ENCODE results near the gene GIGYF1. TPM values are rescaled to one million over a fixed set of nuclear protein-coding genes. Genes with fewer than 3 reads are reported as not detected.
A peak's percentile ranks its signal among the peaks of the same experiment; 100 is the strongest.

GIGYF1 gene
- total and polyA plus RNA-seq, 2 donors from 2014 or later, result 11.6 to 51.3 TPM

GRCh38 chr7:100722480-100723212, 28.6 kb upstream of the GIGYF1 start:
- no peak overlapping the region for H3K9ac ChIP-seq (ENCODE audit: low read length in 3 of 3)
- no peaks in the 10 kb centered on the region for H3K4me1 ChIP-seq (ENCODE audit: control insufficient read depth in 2 of 3, insufficient read depth in 2 of 3, low read depth in 1 of 3, low read length in 3 of 3)
- no peaks in the 10 kb centered on the region for H3K36me3 ChIP-seq (ENCODE audit: control insufficient read depth in 2 of 3, insufficient read depth in 3 of 3, low read length in 3 of 3)
- FAIRE-seq (no peak), DNase-seq (peak in 1 of 5 donors; percentile 60)
- TF ChIP-seq, protein P1, sequence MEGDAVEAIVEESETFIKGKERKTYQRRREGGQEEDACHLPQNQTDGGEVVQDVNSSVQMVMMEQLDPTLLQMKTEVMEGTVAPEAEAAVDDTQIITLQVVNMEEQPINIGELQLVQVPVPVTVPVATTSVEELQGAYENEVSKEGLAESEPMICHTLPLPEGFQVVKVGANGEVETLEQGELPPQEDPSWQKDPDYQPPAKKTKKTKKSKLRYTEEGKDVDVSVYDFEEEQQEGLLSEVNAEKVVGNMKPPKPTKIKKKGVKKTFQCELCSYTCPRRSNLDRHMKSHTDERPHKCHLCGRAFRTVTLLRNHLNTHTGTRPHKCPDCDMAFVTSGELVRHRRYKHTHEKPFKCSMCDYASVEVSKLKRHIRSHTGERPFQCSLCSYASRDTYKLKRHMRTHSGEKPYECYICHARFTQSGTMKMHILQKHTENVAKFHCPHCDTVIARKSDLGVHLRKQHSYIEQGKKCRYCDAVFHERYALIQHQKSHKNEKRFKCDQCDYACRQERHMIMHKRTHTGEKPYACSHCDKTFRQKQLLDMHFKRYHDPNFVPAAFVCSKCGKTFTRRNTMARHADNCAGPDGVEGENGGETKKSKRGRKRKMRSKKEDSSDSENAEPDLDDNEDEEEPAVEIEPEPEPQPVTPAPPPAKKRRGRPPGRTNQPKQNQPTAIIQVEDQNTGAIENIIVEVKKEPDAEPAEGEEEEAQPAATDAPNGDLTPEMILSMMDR (IDR thresholded peaks at IDR 0.05; ENCODE audit: borderline replicate concordance, extremely low read depth, insufficient read depth), result no peak
- intact Hi-C loops (cut with DNase I), result no loop called here
- H3K27ac ChIP-seq (ENCODE audit: low read depth in 2 of 2, low read length in 2 of 2), result no peak overlapping the region
- H3K9me3 ChIP-seq (ENCODE audit: control insufficient read depth in 2 of 3, insufficient read depth in 1 of 3, low read length in 3 of 3), result peaks cover 0 to 5% (median 0%) of the 10 kb centered on the region in 3 donors
- H3K27me3 ChIP-seq (ENCODE audit: control insufficient read depth, insufficient read depth, low read length), result peaks cover 15% of the 10 kb centered on the region
- H3K4me3 ChIP-seq (ENCODE audit: low read length in 3 of 3), result no peak overlapping the region

GRCh38 chr7:100721505-100721812, 27.4 kb upstream of the GIGYF1 start:
- intact Hi-C loops (cut with DNase I), result no loop called here
- Histone ChIP-seq H3K27ac (ENCODE audit: low read depth in 2 of 2, low read length in 2 of 2) (no peak overlapping the region), H3K36me3 (ENCODE audit: control insufficient read depth in 2 of 3, insufficient read depth in 3 of 3, low read length in 3 of 3) (no peaks in the 10 kb centered on the region), H3K4me3 (ENCODE audit: low read length in 3 of 3) (no peak overlapping the region), H3K9me3 (ENCODE audit: control insufficient read depth in 2 of 3, insufficient read depth in 1 of 3, low read length in 3 of 3) (peaks cover 0 to 5% (median 0%) of the 10 kb centered on the region in 3 donors), H3K27me3 (ENCODE audit: control insufficient read depth, insufficient read depth, low read length) (peaks cover 15% of the 10 kb centered on the region), H3K9ac (ENCODE audit: low read length in 3 of 3) (no peak overlapping the region), H3K4me1 (ENCODE audit: control insufficient read depth in 2 of 3, insufficient read depth in 2 of 3, low read depth in 1 of 3, low read length in 3 of 3) (no peaks in the 10 kb centered on the region)
- DNase-seq (no peak), FAIRE-seq (no peak)
- TF ChIP-seq, protein P1 (IDR thresholded peaks at IDR 0.05; ENCODE audit: borderline replicate concordance, extremely low read depth, insufficient read depth), result no peak

DNA sequence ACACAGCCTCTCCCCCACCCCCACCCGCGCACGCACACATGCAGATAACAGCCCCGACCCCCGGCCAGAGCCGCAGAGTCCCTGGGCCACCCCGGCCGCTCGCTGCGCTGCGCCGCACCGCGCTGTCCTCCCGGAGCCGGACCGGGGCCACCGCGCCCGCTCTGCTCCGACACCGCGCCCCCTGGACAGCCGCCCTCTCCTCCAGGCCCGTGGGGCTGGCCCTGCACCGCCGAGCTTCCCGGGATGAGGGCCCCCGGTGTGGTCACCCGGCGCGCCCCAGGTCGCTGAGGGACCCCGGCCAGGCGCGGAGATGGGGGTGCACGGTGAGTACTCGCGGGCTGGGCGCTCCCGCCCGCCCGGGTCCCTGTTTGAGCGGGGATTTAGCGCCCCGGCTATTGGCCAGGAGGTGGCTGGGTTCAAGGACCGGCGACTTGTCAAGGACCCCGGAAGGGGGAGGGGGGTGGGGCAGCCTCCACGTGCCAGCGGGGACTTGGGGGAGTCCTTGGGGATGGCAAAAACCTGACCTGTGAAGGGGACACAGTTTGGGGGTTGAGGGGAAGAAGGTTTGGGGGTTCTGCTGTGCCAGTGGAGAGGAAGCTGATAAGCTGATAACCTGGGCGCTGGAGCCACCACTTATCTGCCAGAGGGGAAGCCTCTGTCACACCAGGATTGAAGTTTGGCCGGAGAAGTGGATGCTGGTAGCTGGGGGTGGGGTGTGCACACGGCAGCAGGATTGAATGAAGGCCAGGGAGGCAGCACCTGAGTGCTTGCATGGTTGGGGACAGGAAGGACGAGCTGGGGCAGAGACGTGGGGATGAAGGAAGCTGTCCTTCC, 26.8 kb upstream of the GIGYF1 start:
- H3K27ac ChIP-seq (ENCODE audit: low read depth in 2 of 2, low read length in 2 of 2), result no peak overlapping the region
- peaks cover 15% of the 10 kb centered on the region for H3K27me3 ChIP-seq (ENCODE audit: control insufficient read depth, insufficient read depth, low read length)
- FAIRE-seq (no peak), DNase-seq (no peak)
- TF ChIP-seq, protein P1 (IDR thresholded peaks at IDR 0.05; ENCODE audit: borderline replicate concordance, extremely low read depth, insufficient read depth), result no peak
- H3K36me3 ChIP-seq (ENCODE audit: control insufficient read depth in 2 of 3, insufficient read depth in 3 of 3, low read length in 3 of 3), result no peaks in the 10 kb centered on the region
- no peaks in the 10 kb centered on the region for H3K4me1 ChIP-seq (ENCODE audit: control insufficient read depth in 2 of 3, insufficient read depth in 2 of 3, low read depth in 1 of 3, low read length in 3 of 3)
- H3K9ac ChIP-seq (ENCODE audit: low read length in 3 of 3), result no peak overlapping the region
- intact Hi-C loops (cut with DNase I), result no loop called here
- H3K9me3 ChIP-seq (ENCODE audit: control insufficient read depth in 2 of 3, insufficient read depth in 1 of 3, low read length in 3 of 3), result peaks cover 0 to 5% (median 0%) of the 10 kb centered on the region in 3 donors
- H3K4me3 ChIP-seq (ENCODE audit: low read length in 3 of 3), result no peak overlapping the region
